ENCODE results near the gene ATG2A.

ATG2A gene

GRCh38 chr11:64902102-64902900 lies 14.7 kb downstream of the ATG2A start:
- DNase-seq (ENCODE audit: low read depth, low spot score), result no peak
- H3K4me3 ChIP-seq (ENCODE audit: low read depth, low read length), result no peak overlapping the region
- ChIA-PET POLR2A (no interaction called here), CTCF (interaction anchor here (1.2 to 3.2 kb wide), 3 partner anchors 8 to 19 kb away, joined by 3 to 14 read pairs (median 6); no protein-coding TSS in a partner anchor)
- TF ChIP-seq CTCF (IDR thresholded peaks at IDR 0.05; ENCODE audit: insufficient read depth, low read length, missing control alignments), result no peak

- POLR2A ChIA-PET, result no interaction called here
- TF ChIP-seq CTCF (IDR thresholded peaks at IDR 0.05; ENCODE audit: insufficient read depth, low read length, missing control alignments), result no peak
- CTCF ChIA-PET, result interaction anchor here (1.5 to 3.2 kb wide), 2 partner anchors 13 to 14 kb away, joined by 5 to 14 read pairs; no protein-coding TSS in a partner anchor
These were observed 16.2 kb downstream of the ATG2A start for GRCh38 chr11:64900774-64901173.

GRCh38 chr11:64900263-64900678 lies 16.7 kb downstream of the ATG2A start:
- no peak for DNase-seq (ENCODE audit: low read depth, low spot score)
- CTCF ChIA-PET, result interaction anchor here (0.9 to 3.2 kb wide), 3 partner anchors 12 to 53 kb away, joined by 5 to 14 read pairs (median 5); no protein-coding TSS in a partner anchor
- no peak for TF ChIP-seq CTCF (IDR thresholded peaks at IDR 0.05; ENCODE audit: insufficient read depth, low read length, missing control alignments)
- POLR2A ChIA-PET, result no interaction called here
- no peak overlapping the region for H3K4me3 ChIP-seq (ENCODE audit: low read depth, low read length)

More at GRCh38 chr11:64900774-64901173, 16.2 kb downstream of the ATG2A start:
- DNase-seq (ENCODE audit: low read depth, low spot score), result no peak
- H3K4me3 ChIP-seq (ENCODE audit: low read depth, low read length), result no peak overlapping the region

- ChIA-PET CTCF (interaction anchor here (1.2 to 28.0 kb wide), 4 partner anchors 11 to 116 kb away, joined by 3 to 1375 read pairs (median 4); partner anchors contain the start of genes ARL2 and CDC42BPG), POLR2A (no interaction called here)
- TF ChIP-seq CTCF (IDR thresholded peaks at IDR 0.05; ENCODE audit: insufficient read depth, low read length, missing control alignments), result no peak
- H3K4me3 ChIP-seq (ENCODE audit: low read depth, low read length), result no peak overlapping the region
- no peak for DNase-seq (ENCODE audit: low read depth, low spot score)
These were observed 18.5 kb downstream of the ATG2A start for GRCh38 chr11:64898541-64898940.

GRCh38 chr11:64898076-64898445 lies 18.9 kb downstream of the ATG2A start:
- no peak overlapping the region for H3K4me3 ChIP-seq (ENCODE audit: low read depth, low read length)
- TF ChIP-seq CTCF (IDR thresholded peaks at IDR 0.05; ENCODE audit: insufficient read depth, low read length, missing control alignments), result no peak
- CTCF ChIA-PET, result interaction anchor here (1.2 to 28.0 kb wide), 5 partner anchors 10 to 116 kb away, joined by 3 to 1375 read pairs (median 4); partner anchors contain the start of genes ARL2 and CDC42BPG
- DNase-seq (ENCODE audit: low read depth, low spot score), result no peak
- POLR2A ChIA-PET, result no interaction called here

GRCh38 chr11:64897381-64898075 lies 19.5 kb downstream of the ATG2A start:
- ChIA-PET POLR2A (no interaction called here), CTCF (interaction anchor here (1.2 to 28.0 kb wide), 5 partner anchors 9 to 117 kb away, joined by 3 to 1375 read pairs (median 4); partner anchors contain the start of genes ARL2 and CDC42BPG)
- no peak for TF ChIP-seq CTCF (IDR thresholded peaks at IDR 0.05; ENCODE audit: insufficient read depth, low read length, missing control alignments)
- DNase-seq (ENCODE audit: low read depth, low spot score), result no peak
- no peak overlapping the region for H3K4me3 ChIP-seq (ENCODE audit: low read depth, low read length)

All from AG04449 (cell line).